ENCODE measurements around the gene LDLRAD4.

LDLRAD4 gene

DNA sequence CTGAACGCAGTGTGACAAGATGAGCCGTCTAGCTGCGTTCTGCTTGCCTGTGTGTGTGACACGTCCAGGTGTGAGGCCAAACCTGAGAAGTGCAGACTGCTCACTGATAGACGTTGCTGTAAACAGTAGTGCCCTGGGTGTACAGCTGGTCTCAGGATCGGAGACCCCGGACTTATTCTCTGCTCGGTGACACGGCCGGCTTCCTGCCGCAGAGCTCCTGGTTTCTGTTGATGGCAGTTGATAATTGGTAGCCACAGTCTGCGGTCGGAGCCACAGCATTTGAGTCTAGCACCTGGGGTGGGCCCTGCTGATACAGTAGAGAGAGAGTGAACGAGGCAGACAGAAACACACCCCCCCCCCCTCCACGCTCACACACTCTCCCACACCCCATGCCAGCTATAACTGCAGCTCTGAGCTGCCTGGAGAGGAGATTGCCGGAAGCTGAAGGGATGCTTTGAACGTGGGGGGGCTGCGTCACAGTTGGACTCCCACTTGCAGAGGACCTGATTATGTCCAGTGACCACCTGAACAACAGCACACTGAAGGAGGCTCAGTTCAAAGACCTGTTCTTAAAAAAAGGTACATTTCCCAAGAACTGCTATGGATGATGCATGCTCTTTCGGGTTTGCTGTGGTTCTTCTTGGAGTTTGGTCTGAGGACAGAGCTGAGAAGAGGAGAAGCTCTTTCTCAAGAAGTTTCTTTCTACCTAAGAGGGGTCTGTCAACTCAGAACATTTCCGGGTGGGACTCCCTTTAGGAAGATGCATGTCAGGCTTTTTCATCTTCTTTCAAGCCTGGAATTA lies 393.8 kb downstream of the LDLRAD4 start:
- peak; percentile 36 for DNase-seq

DNA sequence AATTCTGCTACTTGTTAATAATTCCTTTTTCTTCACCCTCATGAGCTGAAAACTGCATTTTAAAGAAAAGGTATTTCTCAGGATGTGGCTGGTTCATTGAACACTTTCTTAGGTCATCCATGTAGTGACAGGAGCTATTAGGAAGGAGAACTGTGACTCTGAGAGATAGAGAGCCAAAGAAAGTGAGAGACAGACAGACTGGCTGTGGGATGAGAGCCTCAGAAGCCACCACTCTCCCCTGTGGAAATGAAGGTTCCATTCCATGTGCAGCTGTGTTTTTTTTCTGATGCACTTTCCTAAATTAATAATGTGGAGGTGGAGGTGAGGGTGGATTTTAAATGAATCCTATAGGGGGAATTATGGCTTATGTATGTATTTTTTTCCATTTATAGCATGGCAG lies 394.5 kb downstream of the LDLRAD4 start:
- no peak for DNase-seq

DNA sequence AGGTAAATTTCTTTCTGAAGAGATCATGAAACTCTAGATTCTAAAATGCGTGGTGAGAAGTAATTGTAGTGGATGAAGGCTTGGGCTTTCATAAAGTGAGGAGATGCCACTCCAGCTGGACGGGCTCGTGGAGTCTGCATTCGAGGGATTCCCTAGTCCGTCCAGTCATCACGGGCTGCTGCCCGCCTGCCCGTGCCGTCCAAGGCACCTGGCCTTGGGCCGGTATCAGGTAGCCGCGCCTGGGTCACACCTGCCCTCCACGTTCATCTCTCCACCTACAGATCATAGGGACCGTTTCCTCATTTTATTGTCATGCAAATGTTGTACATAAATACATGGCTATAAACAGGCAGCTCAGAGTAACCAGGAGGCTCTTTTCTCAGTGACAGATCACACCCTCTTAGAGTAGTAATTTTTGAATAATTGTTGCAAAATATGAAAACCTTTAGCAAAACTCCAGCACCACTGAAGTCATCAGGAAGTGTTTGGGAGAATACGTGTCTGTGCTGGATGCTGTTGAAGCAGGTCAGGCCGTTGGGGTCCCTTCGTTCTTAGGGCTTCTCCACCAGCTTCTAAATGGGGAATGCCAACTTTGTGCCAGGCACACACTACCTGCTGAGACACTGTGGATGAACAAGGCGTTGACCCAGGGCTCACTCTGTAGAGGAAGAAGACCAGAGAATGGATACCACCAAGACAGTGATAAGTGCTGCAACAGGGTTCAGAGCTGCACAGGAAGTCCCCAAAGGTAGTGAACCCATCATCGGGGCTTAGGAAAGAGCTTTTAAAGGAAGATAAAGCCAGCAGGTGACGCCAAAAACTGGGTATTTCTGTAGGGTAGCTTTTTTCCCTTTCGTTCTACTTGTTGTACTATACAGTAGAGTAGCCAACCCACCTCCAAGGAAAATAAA lies 395.3 kb downstream of the LDLRAD4 start:
- no peak for DNase-seq

DNA sequence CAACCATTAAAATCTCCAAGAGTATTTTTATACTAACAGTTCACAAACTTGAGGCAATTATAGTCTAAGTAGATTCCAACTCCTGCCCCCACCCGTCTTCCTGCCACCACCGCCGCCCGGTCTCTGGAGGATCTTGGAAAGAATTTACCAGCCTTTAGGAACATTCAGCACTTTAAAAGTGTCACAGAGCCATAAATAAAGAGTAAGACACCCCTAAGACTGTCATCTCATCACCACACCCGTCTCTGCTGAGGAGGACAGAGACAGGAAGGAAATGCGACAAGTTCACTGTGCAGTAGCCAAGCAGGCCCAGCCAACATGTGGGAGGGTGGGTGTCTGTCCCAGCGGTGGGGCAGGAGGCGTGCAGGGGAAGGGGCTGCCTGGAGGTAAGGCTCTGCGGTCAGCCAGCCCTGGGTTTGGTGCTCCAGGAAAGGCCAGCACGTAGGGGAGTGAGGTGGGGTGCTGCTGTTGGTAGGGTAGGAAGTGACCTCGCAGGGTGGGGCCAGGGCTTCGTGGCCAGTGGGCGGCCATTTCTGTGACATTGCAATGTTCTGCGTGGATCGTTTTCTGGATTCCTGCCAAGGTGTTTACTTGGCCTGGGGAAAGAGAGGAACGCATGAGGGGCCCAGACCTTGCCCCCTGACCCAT lies 396.2 kb downstream of the LDLRAD4 start:
- no peak for DNase-seq

DNA sequence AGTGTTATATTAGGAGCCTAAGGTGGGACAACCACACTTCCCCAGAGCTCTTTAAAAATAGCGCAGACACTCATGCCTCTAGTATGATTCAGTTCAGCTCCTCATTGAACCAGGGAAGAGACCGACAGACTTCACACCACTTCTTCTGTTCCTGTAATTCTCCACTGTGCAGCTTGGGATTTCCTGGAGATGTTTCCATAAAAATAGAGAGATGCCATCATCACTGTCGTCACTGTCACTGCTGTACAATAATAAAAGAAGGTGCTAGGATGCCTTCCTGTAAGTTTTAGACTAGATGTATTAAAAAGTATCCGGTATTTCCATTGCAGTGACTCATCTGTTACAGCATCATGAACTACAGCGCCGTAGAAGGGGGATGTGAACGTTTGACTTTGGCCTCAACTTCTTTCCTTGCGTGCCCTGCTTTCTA lies 396.9 kb downstream of the LDLRAD4 start:
- DNase-seq = no peak

DNA sequence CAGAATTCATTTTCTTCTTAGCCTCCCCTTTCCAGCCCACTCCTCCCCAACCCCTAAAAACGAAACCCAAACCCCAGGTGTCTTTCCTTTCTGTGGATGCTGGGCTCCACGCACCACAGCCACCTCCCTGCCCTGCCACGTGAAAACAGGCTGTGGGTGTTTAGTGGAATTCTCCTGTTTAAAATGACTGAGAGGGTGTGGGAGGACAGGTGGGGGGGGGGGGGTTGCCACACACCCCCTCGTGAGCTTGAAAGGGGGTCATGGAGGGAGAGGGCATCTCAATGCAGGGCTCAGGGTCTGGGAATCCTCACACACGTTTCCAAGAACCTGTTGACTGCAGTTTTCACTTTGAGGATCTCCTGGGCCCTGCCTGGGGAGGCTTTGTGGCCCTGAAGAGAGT lies 397.5 kb downstream of the LDLRAD4 start:
- DNase-seq = no peak

DNA sequence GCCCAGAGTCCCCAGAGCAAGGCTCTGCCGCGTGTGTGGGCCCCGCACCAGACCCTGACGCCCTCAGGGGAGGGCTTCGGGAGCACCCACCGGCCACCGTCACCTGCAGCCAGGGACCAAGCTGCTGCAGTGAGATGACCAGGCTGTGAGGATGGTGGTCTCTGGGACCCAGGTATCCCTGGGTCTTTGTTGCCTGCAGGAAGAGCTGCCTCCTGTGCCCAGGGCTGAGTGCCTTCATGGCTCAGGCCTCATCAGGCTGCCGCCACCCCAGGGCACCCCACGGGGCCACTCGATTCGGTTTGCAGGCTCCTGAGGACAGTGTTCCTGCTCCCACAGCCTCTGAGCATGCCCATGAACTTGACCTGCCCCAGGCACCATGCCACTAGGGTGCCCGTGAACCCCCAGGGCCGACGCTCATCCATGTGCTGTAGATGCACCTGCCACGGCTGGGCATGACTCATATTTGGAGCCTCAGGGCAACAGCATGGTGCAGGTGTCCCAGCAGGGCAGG lies 398.0 kb downstream of the LDLRAD4 start:
- no peak for DNase-seq

DNA sequence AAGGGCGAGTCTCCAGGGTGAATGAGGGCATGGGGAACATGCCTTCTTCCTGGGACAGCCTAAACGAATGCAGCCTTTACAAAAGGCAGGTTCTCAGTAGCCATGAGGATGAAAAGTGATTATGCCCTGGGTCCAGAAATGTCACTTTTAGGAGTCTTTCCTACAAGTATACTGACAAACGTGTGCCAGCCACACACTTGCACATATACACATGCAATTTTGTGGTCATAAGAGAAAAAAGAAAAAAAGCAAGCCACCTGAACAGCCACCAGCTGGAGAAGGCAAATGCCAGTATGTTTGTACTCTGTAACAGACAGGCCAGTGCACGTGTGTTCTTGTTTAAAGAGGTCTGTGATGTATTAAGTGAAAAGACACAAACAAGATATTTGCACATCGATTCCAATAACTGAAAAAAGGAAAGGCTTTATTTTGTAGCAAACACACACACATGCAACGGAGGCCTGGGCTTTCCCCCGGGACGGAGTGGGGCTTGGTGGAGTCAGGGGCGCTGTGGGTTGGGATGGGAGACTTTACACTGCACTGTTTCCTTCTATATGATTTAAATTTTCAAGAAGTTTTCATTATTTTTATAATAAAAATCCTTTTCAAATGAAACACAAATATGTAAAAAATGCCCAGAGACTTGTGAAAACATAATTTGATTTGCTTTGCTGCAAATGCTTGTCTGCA lies 399.4 kb downstream of the LDLRAD4 start:
- no peak for DNase-seq

DNA sequence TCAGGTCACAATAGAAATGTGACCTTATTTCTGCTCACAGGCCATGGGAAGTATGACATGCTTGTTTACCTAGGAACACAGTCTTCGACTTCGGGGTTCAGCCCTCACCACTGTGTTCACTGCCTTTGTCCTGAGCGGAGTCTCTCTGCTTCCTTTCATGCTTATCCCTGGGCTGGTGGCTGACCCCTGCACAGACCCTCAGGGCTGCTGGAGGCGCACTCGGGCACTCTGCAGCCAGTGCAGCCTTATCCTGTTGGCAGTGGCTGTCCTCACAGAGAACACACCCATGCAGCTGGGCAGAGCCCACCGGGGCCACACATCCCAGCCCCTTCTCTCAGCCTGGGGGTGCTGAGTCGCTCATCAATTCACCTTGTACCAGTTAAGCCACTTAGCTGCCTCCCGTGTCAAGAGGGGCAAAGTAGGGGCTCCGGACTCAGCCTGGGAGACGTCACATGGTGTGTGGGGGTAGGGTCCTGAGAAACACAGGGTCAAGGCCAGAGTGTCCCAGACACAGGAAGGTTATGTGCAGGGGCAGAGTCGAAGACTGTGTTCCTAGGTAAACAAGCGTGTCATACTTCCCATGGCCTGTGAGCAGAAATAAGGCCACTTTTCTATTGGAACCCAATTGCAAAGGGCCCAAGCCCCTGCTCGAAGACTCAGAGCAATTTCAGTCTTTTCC lies 400.3 kb downstream of the LDLRAD4 start:
- no peak for DNase-seq

DNA sequence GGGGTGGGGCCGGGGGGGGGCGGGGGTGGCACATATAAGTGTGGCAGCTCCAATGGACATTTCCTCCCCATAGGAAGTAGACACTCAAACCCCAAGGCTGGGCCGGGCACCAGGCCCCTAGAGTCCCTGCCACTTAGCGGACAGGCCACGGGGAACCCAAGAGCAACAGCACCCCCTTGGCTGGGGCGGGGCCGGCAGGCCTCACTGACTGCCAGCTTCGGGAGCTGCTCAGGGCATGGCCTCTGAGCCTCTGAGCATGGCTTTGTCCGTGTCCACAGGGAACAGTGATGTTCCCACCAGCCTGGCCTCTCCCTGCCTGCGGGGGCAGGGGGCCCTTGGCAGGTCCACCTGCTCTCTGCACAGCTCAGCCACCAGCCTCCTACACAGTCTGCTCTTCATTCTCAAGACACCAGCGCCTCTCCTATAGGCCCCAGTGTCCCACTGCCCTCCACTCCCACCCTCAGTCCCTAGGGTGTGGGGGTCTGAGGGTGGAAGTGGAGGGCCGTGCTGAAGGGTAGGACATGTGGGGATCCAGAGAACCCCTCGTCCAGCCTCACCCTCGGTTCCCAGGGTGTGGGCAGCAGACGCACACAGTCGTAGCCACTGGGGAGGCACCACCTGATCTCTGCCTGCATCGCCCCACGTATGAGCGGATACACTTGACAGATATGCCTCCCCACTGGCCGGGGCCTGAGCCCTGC lies 401.1 kb downstream of the LDLRAD4 start:
- DNase-seq = no peak

DNA sequence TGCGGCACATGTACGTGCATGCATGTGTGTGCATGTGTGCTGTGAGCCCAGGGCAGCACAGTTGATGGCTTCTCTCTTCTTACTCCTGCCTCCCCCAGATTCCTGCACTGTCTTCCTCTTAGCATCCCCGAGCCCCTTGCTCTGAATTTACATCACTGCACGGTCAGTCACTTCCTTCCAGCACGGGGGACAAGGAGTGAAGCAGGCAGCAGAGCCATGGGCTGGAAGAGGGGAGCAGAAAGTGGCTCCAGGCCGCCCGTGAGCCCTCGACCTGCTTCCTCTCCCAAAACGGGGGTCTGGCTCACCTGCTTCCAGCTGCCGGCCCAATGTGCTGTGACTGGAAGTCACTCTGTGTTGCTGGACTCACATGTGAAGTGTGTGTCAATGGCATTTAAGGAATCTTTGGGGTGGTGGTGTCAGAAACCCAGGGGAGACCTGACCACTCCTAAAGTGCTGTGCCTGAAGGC lies 401.7 kb downstream of the LDLRAD4 start:
- no peak for DNase-seq

DNA sequence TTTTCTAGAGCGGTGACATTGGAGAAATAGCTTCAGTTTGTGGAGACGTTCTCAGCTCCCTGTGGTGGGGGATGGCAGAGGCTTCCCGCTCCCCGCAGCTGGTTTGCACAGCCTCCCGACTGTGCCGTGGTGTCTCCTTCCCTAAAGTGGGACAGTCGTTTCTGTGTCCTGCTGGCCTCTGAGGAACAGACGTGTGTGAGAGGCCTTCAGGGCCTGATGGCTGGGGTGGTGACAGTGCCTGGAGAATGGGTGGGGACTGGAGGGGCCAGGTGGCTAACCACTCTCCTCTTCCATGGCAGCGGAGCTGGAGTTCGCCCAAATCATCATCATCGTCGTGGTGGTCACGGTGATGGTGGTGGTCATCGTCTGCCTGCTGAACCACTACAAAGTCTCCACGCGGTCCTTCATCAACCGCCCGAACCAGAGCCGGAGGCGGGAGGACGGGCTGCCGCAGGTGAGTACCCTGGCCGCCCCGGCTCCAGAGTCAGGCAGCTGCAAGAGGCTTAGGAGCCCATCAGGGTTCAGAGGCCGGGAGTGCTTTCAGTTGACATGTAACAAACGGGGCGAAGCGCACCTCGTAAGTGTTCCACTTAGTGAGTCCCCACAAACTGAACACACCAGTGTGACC lies 402.4 kb downstream of the LDLRAD4 start:
- no peak for DNase-seq

DNA sequence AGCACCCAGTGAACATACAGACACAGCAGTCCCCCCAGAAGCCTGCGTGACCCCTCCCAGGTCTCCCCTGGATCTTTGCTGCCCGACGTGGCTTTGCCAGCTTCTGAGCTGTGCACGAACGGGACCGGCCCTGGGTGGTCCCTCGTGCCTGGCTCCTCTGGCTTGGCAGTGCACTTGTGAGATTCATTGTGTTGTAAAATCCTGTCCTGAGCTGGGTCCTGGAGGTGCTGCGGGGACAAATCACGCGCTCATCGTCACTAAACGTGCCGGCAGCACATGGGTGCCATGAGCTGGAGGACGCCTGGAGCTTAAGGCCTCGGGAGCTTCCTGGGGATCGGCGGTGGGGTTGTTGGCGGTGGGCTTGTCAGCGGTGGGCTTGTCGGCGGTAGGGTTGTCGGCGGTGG lies 402.9 kb downstream of the LDLRAD4 start:
- DNase-seq = no peak

DNA sequence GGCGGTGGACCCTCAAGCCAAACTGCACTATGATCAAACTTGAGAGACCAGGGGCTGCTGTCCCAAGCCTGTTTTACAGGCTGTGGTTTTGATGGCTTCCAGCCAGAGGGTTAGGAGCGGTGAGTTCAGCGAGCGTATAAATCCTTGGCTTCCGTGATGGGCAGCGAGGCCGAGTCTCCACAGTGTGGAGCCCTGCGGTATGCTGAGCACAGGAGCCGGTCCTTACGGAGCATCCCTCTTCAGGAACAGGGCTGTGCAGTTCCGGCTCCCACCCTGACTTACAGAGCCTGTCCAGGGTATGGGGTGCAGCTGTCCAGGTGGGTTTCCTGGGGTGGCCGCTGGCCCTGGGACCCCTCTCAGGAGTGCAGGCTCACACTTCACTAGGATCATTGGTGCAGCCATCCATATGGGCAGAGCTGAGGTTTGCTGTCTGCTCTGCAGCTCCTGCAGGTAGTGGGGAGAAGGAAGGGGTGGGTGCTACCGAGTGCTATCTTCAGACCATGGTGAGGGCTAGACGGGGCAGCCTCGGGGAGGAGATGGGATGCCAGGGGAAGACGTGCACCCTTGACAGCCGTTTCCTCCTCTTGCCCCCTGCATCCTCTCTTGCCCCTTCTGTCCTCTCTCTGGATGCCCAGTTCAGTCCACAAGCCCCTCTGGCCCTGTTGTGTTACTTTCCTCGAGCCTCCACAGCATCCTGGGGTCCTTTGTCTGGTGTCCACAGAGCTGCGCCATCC lies 403.5 kb downstream of the LDLRAD4 start:
- DNase-seq = peak; percentile 31

DNA sequence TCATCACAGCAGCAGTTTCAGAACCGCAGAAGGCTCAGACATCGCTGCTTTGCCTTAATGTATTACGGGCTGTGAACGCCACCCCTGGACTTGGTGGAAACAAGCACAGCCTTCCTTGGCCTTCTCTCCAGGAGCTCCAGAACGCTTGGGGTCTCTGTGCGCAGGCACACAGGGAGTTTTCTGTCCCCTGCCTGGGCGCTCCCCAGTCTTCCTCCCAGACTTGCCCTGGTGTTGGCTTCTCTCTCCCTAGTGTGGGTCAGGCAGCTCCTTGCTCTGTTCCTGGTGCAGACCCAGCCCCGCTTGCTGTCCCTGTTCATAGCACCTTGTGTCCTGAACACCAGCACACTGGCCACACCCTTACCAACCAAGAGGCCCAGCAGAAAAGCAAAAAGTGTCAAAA lies 404.2 kb downstream of the LDLRAD4 start:
- no peak for DNase-seq

DNA sequence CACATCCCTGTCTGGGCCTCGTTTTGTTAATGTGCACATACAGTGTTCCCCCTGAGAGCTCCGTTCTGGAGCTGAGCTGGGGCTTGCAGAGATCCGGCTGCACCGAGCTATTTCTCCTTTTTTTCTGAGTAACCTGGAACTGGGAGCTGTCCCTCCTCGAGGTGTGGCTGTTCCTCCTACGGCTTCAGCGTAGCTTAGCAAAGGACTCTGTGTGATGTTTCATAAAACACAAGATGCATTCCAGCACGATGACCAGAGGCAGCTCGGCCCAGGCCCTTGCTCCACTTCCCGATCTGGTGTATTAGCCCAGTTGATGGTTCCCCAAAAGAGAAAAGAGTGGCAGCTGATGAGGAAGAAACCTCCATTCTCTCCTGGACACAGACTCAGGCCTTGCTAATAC lies 404.8 kb downstream of the LDLRAD4 start:
- DNase-seq = no peak

DNA sequence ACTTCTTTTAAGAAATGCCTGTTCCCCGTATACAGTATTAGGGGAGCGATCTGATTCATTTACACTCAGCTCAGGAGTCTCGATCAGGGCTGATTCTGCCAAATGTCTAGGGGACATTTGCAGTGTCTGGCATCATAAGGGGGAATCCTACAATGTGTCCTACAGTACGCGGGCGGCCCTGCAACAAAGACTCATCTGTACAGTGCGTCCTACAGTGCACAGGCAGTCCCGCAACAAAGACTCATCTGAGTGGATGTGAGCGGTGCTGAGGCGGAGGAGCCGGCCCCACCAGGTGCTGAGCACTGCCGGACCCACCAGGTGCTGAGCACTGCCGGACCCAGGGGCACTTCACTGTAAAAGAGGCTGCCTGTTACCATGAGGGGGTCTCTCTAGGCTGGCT lies 405.3 kb downstream of the LDLRAD4 start:
- no peak for DNase-seq

DNA sequence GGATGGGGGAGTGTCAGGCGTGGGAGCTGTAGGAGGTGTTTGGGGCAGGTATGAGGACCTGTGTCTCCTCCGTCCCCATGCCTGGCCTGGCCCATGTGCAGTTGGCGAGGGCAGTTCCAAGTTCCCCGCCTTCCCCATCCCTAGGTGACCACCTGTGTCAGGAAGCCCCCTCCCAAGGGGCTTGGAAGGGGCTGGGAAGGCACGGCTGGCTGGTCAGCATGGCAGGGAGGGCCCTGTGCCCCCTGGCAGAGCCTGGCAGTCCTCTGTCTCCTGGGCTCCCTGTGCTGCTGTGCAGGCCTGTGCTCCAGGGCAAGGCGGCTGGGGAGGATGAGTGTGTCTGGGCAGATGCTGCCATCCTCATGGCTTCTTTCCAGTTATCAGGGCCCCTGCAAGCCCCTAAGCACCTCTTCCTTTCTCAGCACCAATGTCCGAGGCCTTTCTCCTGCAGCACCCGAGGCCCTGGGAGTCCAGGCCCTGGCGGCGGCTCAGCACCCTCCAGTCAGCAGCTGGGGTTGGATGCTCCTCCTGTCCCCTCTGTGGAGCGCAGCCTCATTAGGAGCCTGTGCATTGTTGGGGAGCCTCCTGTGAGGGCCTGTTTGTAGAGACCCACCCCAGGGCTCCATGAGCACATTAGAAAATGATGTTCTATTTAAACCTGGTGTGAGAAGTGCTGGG lies 406.1 kb downstream of the LDLRAD4 start:
- DNase-seq = no peak

DNA sequence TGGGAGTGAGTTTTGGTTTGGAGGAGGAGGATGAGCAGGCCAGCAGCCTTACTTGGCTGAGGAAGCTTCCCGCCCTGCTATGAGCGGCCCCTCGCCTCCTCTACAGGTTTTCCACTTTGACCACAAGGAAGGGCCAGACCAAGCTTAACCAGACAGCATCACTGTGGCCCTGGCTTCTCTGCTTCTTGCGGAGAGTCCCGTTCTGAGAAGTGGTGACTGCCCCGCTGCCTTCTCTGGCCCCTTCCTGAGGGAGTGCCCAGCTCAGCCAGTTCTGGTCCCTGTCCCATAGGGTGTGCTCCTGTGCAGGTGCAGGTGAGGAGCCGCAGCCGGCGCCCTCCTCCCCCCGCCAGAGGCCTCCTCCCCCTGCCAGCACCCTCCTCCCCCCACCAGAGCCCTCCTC lies 406.8 kb downstream of the LDLRAD4 start:
- no peak for DNase-seq

Measured in DMS79 (cell line).